Neural cell (in vitro differentiated cells): Measurements from ENCODE around the gene COG6. TPM values are rescaled to one million over a fixed set of nuclear protein-coding genes. Genes with fewer than 3 reads are reported as not detected.

Experiments
- H2AFZ ChIP-seq: fragments of 200-600, 300-800 bp; sonication (generic), shearing (Covaris generic); 2 replicates; pipeline ENCODE4 v1.6.0; 2014; ENCODE audit warnings: low read depth, mild to moderate bottlenecking, antibody characterized with exemption, low read length, moderate library complexity
- H3F3A ChIP-seq: fragments of 200-600 bp; shearing (Covaris generic); 2 replicates; pipeline ENCODE4 v1.6.1; 2016; ENCODE audit warnings: mild to moderate bottlenecking, moderate library complexity, mixed read lengths, antibody characterized with exemption, low read length; ENCODE audit not compliant: insufficient read depth, poor library complexity, severe bottlenecking
- H3K27ac ChIP-seq: fragments of 200-600, 300-800 bp; sonication (generic), shearing (Covaris generic); 2 replicates; pipeline ENCODE4 v1.5.1; 2014; ENCODE audit warnings: mild to moderate bottlenecking, low read length, moderate library complexity
- H3K27me3 ChIP-seq: fragments of 300-800, 200-600 bp; sonication (generic), shearing (Covaris generic); 2 replicates; pipeline ENCODE4 v1.6.0; 2014; ENCODE audit warnings: mild to moderate bottlenecking, low read depth, low read length, moderate library complexity; ENCODE audit not compliant: insufficient read depth
- H3K36me3 ChIP-seq: fragments of 300-800, 200-600 bp; sonication (generic), shearing (Covaris generic); 2 replicates; pipeline ENCODE4 v1.5.1; 2014; ENCODE audit warnings: mild to moderate bottlenecking, antibody characterized with exemption, low read length, moderate library complexity; ENCODE audit not compliant: insufficient read depth
- H3K4me2 ChIP-seq: fragments of 300-800, 200-600 bp; sonication (generic), shearing (Covaris generic); 2 replicates; pipeline ENCODE4 v1.6.0; 2014; ENCODE audit warnings: mild to moderate bottlenecking, low read length
- H3K4me3 ChIP-seq: fragments of 300-800, 200-600 bp; sonication (generic), shearing (Covaris generic); 2 replicates; pipeline ENCODE4 v1.5.1; 2014; ENCODE audit warnings: mild to moderate bottlenecking, low read length, moderate library complexity
- H3K79me2 ChIP-seq: fragments of 200-600 bp; shearing (Covaris generic); replicated peaks from 2 replicates; pipeline ENCODE4 v1.6.0; 2014; ENCODE audit warnings: mild to moderate bottlenecking, low read length, moderate library complexity; ENCODE audit not compliant: insufficient read depth
- H3K9ac ChIP-seq: fragments of 300-800, 200-600 bp; sonication (generic), shearing (Covaris generic); 2 replicates; pipeline ENCODE4 v1.6.1; 2016; ENCODE audit warnings: mild to moderate bottlenecking, low read length, mixed read lengths
- H3K9me2 ChIP-seq: fragments of 200-600 bp; shearing (Covaris generic); 2 replicates; pipeline ENCODE4 v1.6.1; 2016; ENCODE audit warnings: mild to moderate bottlenecking, low read length, mixed read lengths; ENCODE audit not compliant: insufficient read depth
- H3K9me3 ChIP-seq: fragments of 200-600, 300-800 bp; sonication (generic), shearing (Covaris generic); 2 replicates; pipeline ENCODE4 v1.6.1; 2016; ENCODE audit warnings: mild to moderate bottlenecking, mixed run types, low read length, moderate library complexity, mixed read lengths
- H4K20me1 ChIP-seq: fragments of 200-600 bp; shearing (Covaris generic); 2 replicates; pipeline ENCODE4 v1.6.1; 2016; ENCODE audit warnings: mild to moderate bottlenecking, mixed run types; ENCODE audit not compliant: insufficient read depth
- EP300 ChIP-seq: fragments of 450-650 bp; conservative IDR thresholded peaks from 2 replicates; pipeline ENCODE4 v1.6.1; 2014; ENCODE audit warnings: antibody characterized with exemption, mild to moderate bottlenecking, moderate library complexity; ENCODE audit not compliant: poor library complexity, severe bottlenecking
- EZH2 ChIP-seq: fragments of 200-600, 300-800 bp; shearing (Covaris generic), sonication (generic); IDR thresholded peaks from 2 replicates; pipeline ENCODE4 v1.6.1; 2014; ENCODE audit warnings: antibody characterized with exemption, low read length, borderline replicate concordance, mild to moderate bottlenecking; ENCODE audit not compliant: insufficient read depth, poor library complexity, severe bottlenecking
- MXI1 ChIP-seq: fragments of 450-650 bp; conservative IDR thresholded peaks from 2 replicates; pipeline ENCODE4 v1.6.1; 2014; ENCODE audit warnings: antibody characterized with exemption, mild to moderate bottlenecking; ENCODE audit not compliant: poor library complexity, severe bottlenecking
- POLR2AphosphoS5 ChIP-seq: IDR thresholded peaks from 2 replicates; pipeline ENCODE4 v1.6.1; 2012
- RAD21 ChIP-seq: fragments of 450-650 bp; conservative IDR thresholded peaks from 2 replicates; pipeline ENCODE4 v1.6.1; 2014; ENCODE audit warnings: antibody characterized with exemption, mild to moderate bottlenecking, moderate library complexity
- SMC3 ChIP-seq: fragments of 450-650 bp; conservative IDR thresholded peaks from 2 replicates; pipeline ENCODE4 v1.6.1; 2014; ENCODE audit warnings: antibody characterized with exemption, mild to moderate bottlenecking, moderate library complexity; ENCODE audit not compliant: poor library complexity
- TAF1 ChIP-seq: IDR thresholded peaks from 2 replicates; pipeline ENCODE4 v1.6.1; 2012; ENCODE audit warnings: low read depth
- polyA plus RNA-seq: library from polyadenylated mRNA; depleted of rRNA; stranded (reverse); fragments of >200 nt; gene quantifications from 2 replicates; pipeline ENCODE4 v1.2.3, GENCODE V29; 2014
- TF ChIP-seq, protein P1 (sequence below): IDR thresholded peaks from 2 replicates; pipeline ENCODE4 v1.6.1; 2012; ENCODE audit warnings: borderline replicate concordance
- TF ChIP-seq, protein P2 (sequence below): fragments of 450-650 bp; IDR thresholded peaks from 2 replicates; pipeline ENCODE4 v1.5.1; 2014; ENCODE audit warnings: antibody characterized with exemption, mild to moderate bottlenecking, moderate library complexity; ENCODE audit not compliant: poor library complexity, severe bottlenecking

The COG6 gene
- polyA plus RNA-seq, 1 donor from 2014 or later, result 23.1 TPM

DNA sequence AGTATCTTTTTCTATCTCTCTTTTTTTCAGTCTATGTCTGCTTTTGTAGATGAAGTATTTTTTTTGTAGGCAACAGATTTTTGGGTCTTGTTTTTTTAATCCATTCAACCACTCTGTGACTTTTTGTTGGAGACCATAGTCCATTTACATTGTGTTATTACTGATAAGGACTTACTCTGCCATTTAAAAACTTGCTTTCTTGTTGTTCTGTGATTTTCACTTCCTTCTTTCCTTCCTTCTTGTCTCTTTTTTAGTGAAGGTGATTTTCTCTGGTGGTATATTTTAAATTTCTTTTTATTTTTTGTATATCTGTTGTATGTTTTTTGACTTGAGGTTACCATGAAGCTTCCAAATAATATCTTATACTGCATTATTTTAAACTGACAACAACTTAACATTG is 79.5 kb downstream of the COG6 start:
- Histone ChIP-seq H3K36me3 (no peaks in the 10 kb centered on the region), H4K20me1 (no peaks in the 10 kb centered on the region), H3K9ac (no peak overlapping the region), H3K9me2 (no peaks in the 10 kb centered on the region), H3K27me3 (no peaks in the 10 kb centered on the region), H2AFZ (no peak overlapping the region), H3K4me3 (no peak overlapping the region), H3K9me3 (no peaks in the 10 kb centered on the region), H3K27ac (no peak overlapping the region), H3K4me2 (no peak overlapping the region), H3F3A (no peaks in the 10 kb centered on the region), H3K79me2 (no peaks in the 10 kb centered on the region)
- TF ChIP-seq EZH2, result no peak
- TF ChIP-seq EP300, result no peak
- TF ChIP-seq, protein P1, sequence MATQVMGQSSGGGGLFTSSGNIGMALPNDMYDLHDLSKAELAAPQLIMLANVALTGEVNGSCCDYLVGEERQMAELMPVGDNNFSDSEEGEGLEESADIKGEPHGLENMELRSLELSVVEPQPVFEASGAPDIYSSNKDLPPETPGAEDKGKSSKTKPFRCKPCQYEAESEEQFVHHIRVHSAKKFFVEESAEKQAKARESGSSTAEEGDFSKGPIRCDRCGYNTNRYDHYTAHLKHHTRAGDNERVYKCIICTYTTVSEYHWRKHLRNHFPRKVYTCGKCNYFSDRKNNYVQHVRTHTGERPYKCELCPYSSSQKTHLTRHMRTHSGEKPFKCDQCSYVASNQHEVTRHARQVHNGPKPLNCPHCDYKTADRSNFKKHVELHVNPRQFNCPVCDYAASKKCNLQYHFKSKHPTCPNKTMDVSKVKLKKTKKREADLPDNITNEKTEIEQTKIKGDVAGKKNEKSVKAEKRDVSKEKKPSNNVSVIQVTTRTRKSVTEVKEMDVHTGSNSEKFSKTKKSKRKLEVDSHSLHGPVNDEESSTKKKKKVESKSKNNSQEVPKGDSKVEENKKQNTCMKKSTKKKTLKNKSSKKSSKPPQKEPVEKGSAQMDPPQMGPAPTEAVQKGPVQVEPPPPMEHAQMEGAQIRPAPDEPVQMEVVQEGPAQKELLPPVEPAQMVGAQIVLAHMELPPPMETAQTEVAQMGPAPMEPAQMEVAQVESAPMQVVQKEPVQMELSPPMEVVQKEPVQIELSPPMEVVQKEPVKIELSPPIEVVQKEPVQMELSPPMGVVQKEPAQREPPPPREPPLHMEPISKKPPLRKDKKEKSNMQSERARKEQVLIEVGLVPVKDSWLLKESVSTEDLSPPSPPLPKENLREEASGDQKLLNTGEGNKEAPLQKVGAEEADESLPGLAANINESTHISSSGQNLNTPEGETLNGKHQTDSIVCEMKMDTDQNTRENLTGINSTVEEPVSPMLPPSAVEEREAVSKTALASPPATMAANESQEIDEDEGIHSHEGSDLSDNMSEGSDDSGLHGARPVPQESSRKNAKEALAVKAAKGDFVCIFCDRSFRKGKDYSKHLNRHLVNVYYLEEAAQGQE, result no peak
- no peak for TF ChIP-seq MXI1
- TF ChIP-seq TAF1, result no peak
- TF ChIP-seq, protein P2, sequence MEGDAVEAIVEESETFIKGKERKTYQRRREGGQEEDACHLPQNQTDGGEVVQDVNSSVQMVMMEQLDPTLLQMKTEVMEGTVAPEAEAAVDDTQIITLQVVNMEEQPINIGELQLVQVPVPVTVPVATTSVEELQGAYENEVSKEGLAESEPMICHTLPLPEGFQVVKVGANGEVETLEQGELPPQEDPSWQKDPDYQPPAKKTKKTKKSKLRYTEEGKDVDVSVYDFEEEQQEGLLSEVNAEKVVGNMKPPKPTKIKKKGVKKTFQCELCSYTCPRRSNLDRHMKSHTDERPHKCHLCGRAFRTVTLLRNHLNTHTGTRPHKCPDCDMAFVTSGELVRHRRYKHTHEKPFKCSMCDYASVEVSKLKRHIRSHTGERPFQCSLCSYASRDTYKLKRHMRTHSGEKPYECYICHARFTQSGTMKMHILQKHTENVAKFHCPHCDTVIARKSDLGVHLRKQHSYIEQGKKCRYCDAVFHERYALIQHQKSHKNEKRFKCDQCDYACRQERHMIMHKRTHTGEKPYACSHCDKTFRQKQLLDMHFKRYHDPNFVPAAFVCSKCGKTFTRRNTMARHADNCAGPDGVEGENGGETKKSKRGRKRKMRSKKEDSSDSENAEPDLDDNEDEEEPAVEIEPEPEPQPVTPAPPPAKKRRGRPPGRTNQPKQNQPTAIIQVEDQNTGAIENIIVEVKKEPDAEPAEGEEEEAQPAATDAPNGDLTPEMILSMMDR, result no peak
- TF ChIP-seq RAD21, result no peak
- no peak for TF ChIP-seq POLR2AphosphoS5
- no peak for TF ChIP-seq SMC3

DNA sequence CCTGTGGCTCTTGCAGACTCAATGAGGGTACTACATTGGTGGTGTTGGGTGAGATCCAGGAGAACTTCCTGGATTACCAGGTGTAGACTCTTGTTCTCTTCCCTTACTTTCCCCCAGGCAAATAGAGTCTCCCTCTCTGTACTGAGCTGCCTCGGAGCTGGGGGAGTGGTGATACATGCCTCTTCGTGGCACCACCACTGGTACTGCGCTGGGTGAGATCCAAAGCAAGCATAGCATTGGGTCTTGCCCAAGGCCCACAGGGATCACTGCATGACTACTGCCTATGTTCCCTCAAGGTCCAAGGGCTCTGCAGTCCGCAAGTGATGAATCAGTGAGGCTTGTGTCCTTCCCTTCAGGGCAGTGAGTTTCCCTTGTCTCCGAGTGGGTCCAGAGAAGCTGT is 81.6 kb downstream of the COG6 start:
- no peaks in the 10 kb centered on the region for H3K9me2 ChIP-seq
- no peaks in the 10 kb centered on the region for H4K20me1 ChIP-seq
- no peaks in the 10 kb centered on the region for H3K27me3 ChIP-seq
- no peak overlapping the region for H2AFZ ChIP-seq
- no peak overlapping the region for H3K4me3 ChIP-seq
- H3K36me3 ChIP-seq, result no peaks in the 10 kb centered on the region
- no peaks in the 10 kb centered on the region for H3F3A ChIP-seq
- H3K27ac ChIP-seq, result no peak overlapping the region
- H3K79me2 ChIP-seq, result no peaks in the 10 kb centered on the region
- TF ChIP-seq SMC3, result no peak
- no peak for TF ChIP-seq EZH2
- TF ChIP-seq, protein P2, result no peak
- H3K9me3 ChIP-seq, result no peaks in the 10 kb centered on the region
- no peak overlapping the region for H3K9ac ChIP-seq
- no peak overlapping the region for H3K4me2 ChIP-seq
